HCT116 (cell line): ENCODE data around the gene CH25H. TPM values are rescaled to one million over a fixed set of nuclear protein-coding genes. Genes with fewer than 3 reads are reported as not detected.

Experiments
- ATAC-seq: fragments of 200-7000 bp; cut with Tn5 transposase; 2 replicates; pipeline ENCODE4 v1.9.1; 2020; ENCODE audit warnings: mild to moderate bottlenecking, moderate library complexity
- BruUV-seq: library from RNA; stranded (reverse); fragments of 400-500 nt; replicated peaks from 2 replicates; lab custom pipeline; 2021; lab: Mats Ljungman, UMichigan
- CTCF ChIA-PET: fragments of 300-600 bp; sonication (Branson Sonifier 250); formaldehyde crosslinking; loops from one replicate; lab custom pipeline; 2021; ENCODE audit warnings: antibody characterized with exemption; lab: Charles Lee
- POLR2A ChIA-PET: fragments of 300-600, 350-600 bp; sonication (Branson Sonifier 250); formaldehyde crosslinking; loops from one replicate; lab custom pipeline; 2021; ENCODE audit warnings: antibody characterized with exemption; lab: Charles Lee
- RAD21 ChIA-PET, 2 experiments: fragments of 300-600 bp; sonication (Branson Sonifier 250); formaldehyde crosslinking; loops; one replicate each; lab custom pipeline; 2023; ENCODE audit warnings: low total read pairs in 2 of 2; ENCODE audit not compliant: uncharacterized antibody in 2 of 2, unreplicated experiment in 2 of 2, low non-redundant PET in 1 of 2; lab: Charles Lee
- DNase-seq: peaks from one replicate; pipeline ENCODE4 v3.0.0-alpha.2; 2010; ENCODE audit warnings: low read depth, low spot score
- H2AFZ ChIP-seq: fragments of 200-600 bp; shearing (Covaris generic), sonication (generic); 2 replicates; pipeline ENCODE4 v1.6.1; 2017; ENCODE audit warnings: low read depth, mixed run types, mixed read lengths, antibody characterized with exemption, low read length; ENCODE audit not compliant: poor library complexity, severe bottlenecking
- H3K27ac ChIP-seq: 2 replicates; pipeline ENCODE4 v1.5.1; 2012; ENCODE audit warnings: low read depth, low read length
- H3K27me3 ChIP-seq: fragments of 200-600 bp; sonication (generic); 2 replicates; pipeline ENCODE4 v1.6.1; 2016; ENCODE audit warnings: mixed run types, low read length, mixed read lengths; ENCODE audit not compliant: insufficient read depth
- H3K36me3 ChIP-seq, 2 experiments: fragments of 200-500 bp in 1 of 2; fragments of 200-600 bp in 1 of 2; sonication (Bioruptor generic) in 1 of 2; sonication (generic) in 1 of 2; 2 replicates each; pipeline versions ENCODE4 v1.5.1 to v1.6.1; 2014 to 2016; ENCODE audit warnings: low read length in 2 of 2, inconsistent platforms in 1 of 2, mixed read lengths in 1 of 2, mixed run types in 1 of 2; ENCODE audit not compliant: insufficient read depth in 2 of 2, control insufficient read depth in 1 of 2
- H3K4me1 ChIP-seq, 2 experiments: fragments of 200-600 bp in 1 of 2; sonication (generic) in 1 of 2; 2 replicates each; pipeline versions ENCODE4 v1.5.1 to v1.6.1; 2012 to 2017; ENCODE audit warnings: low read length in 2 of 2, inconsistent platforms in 1 of 2, mild to moderate bottlenecking in 1 of 2, mixed read lengths in 1 of 2, mixed run types in 1 of 2, moderate library complexity in 1 of 2; ENCODE audit not compliant: insufficient read depth in 2 of 2, control insufficient read depth in 1 of 2
- H3K4me2 ChIP-seq: fragments of 200-600 bp; sonication (generic); 2 replicates; pipeline ENCODE4 v1.6.1; 2017; ENCODE audit warnings: mixed run types, low read length, mixed read lengths
- H3K4me3 ChIP-seq, 2 experiments: fragments of 200-600 bp in 1 of 2; sonication (generic) in 1 of 2; replicated peaks in 1 of 2; 2 replicates each; pipeline ENCODE4 v1.5.1; 2011 to 2016; ENCODE audit warnings: low read length in 2 of 2, control low read depth in 1 of 2, low read depth in 1 of 2, mild to moderate bottlenecking in 1 of 2, mixed read lengths in 1 of 2, mixed run types in 1 of 2
- H3K79me2 ChIP-seq: fragments of 200-600 bp; sonication (generic); 2 replicates; pipeline ENCODE4 v1.6.1; 2017; ENCODE audit warnings: mild to moderate bottlenecking, mixed run types, low read length, moderate library complexity, mixed read lengths; ENCODE audit not compliant: insufficient read depth
- H3K9ac ChIP-seq: fragments of 200-600 bp; sonication (generic); 2 replicates; pipeline ENCODE4 v1.6.1; 2016; ENCODE audit warnings: low read length, mixed read lengths
- H3K9me2 ChIP-seq: fragments of 200-600 bp; sonication (generic), shearing (Covaris generic); 2 replicates; pipeline ENCODE4 v1.6.1; 2017; ENCODE audit warnings: mixed run types, mild to moderate bottlenecking, moderate library complexity; ENCODE audit not compliant: insufficient read depth
- H3K9me3 ChIP-seq, 2 experiments: fragments of 200-500 bp in 1 of 2; fragments of 200-600 bp in 1 of 2; sonication (Bioruptor generic) in 1 of 2; sonication (generic) in 1 of 2; 2 replicates each; pipeline ENCODE4 v1.6.1; 2014 to 2017; ENCODE audit warnings: low read length in 2 of 2, mixed read lengths in 2 of 2, inconsistent platforms in 1 of 2, low read depth in 1 of 2, mild to moderate bottlenecking in 1 of 2, mixed run types in 1 of 2, moderate library complexity in 1 of 2; ENCODE audit not compliant: control insufficient read depth in 1 of 2, insufficient read depth in 1 of 2
- H4K20me1 ChIP-seq: fragments of 200-600 bp; sonication (generic), shearing (Covaris generic); 2 replicates; pipeline ENCODE4 v1.6.1; 2017; ENCODE audit warnings: mixed run types, mild to moderate bottlenecking, moderate library complexity; ENCODE audit not compliant: insufficient read depth
- POLR2A ChIP-seq: IDR thresholded peaks from 2 replicates; pipeline ENCODE4 v1.7.0; 2011; ENCODE audit warnings: borderline replicate concordance; ENCODE audit not compliant: insufficient read depth, insufficient read length; ENCODE audit errors: extremely low read depth
- RAD21 ChIP-seq: IDR thresholded peaks from 2 replicates; pipeline ENCODE4 v1.6.1; 2012; ENCODE audit warnings: low read depth, mild to moderate bottlenecking
- YY1 ChIP-seq: IDR thresholded peaks from 2 replicates; pipeline ENCODE4 v1.6.1; 2011; ENCODE audit warnings: low read length, low read depth, moderate library complexity, mild to moderate bottlenecking; ENCODE audit not compliant: insufficient replicate concordance; ENCODE audit errors: extremely low read depth
- ZFX ChIP-seq: fragments of 450-650 bp; IDR thresholded peaks from 2 replicates; pipeline ENCODE4 v1.6.1; 2017
- ZNF274 ChIP-seq: fragments of 200-500 bp; sonication (Bioruptor generic); IDR thresholded peaks from 2 replicates; pipeline ENCODE4 v1.6.1; 2014; ENCODE audit warnings: mild to moderate bottlenecking, low read depth, low read length, inconsistent platforms
- intact Hi-C: fragments of 100-400 bp; cut with micrococcal nuclease; formaldehyde crosslinking; loops from 2 replicates; pipeline ENCODE4 v1.10.0; 2022
- total RNA-seq: library from RNA; stranded (reverse); gene quantifications from one replicate; pipeline ENCODE4 v1.2.1, GENCODE V29; 2021; ENCODE audit not compliant: unreplicated experiment
- TF ChIP-seq, protein P1 (sequence below), 3 experiments: fragments of 200-600 bp in 1 of 3; sonication (generic) in 1 of 3; IDR thresholded peaks in 2 of 3; conservative IDR thresholded peaks in 1 of 3; 2 replicates each; pipeline ENCODE4 v1.5.1; 2012 to 2017; ENCODE audit warnings: low read depth in 2 of 3, low read length in 2 of 3, antibody characterized with exemption in 1 of 3, borderline replicate concordance in 1 of 3, control low read depth in 1 of 3, mild to moderate bottlenecking in 1 of 3, mixed read lengths in 1 of 3, mixed run types in 1 of 3, moderate library complexity in 1 of 3; ENCODE audit not compliant: insufficient read depth in 1 of 3
- TF ChIP-seq, protein P2 (sequence below): IDR thresholded peaks from 2 replicates; pipeline ENCODE4 v1.6.1; 2011; ENCODE audit warnings: mild to moderate bottlenecking, low read length, moderate library complexity; ENCODE audit not compliant: insufficient replicate concordance; ENCODE audit errors: extremely low read depth
- TF ChIP-seq, protein P3 (sequence below): IDR thresholded peaks from 2 replicates; pipeline ENCODE4 v1.6.1; 2012; ENCODE audit warnings: low read depth
- TF ChIP-seq, protein P4 (sequence below): IDR thresholded peaks from 2 replicates; pipeline ENCODE4 v1.6.1; 2012

The CH25H gene
- total RNA-seq, 1 experiment from 2014 or later: not detected

DNA sequence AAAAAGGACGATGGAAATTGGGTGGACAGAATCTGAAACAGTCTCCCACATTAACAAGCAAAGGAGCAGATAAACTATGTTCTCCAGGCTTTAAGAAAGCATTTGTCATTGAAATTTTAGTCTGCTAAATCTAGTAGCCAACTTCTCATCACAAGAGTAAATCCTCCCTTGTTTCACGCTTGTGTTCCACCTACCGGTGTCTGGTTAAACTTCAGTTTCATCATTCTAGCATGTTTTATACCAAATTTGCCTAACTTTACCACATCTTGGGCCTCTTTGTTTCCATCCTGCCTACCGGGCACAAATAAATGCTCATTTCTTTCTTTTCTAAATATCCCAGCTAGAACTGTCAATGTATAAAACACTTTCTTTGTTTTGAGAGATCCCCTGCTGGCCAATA lies 38.7 kb upstream of the CH25H start:
- Histone ChIP-seq H3K9me3 (no peaks in the 10 kb centered on the region), H3K4me1 (peaks cover 3 to 5% of the 10 kb centered on the region in 2 experiments; a peak in 2 of 4 replicates), H2AFZ (no peak overlapping the region), H3K4me3 (no peak overlapping the region), H3K9me2 (no peaks in the 10 kb centered on the region), H3K27me3 (no peaks in the 10 kb centered on the region), H3K36me3 (no peaks in the 10 kb centered on the region), H3K9ac (no peak overlapping the region), H4K20me1 (no peaks in the 10 kb centered on the region), H3K79me2 (no peaks in the 10 kb centered on the region), H3K27ac (no peak overlapping the region), H3K4me2 (no peak overlapping the region)
- no TSS peak for BruUV-seq
- TF ChIP-seq, protein P1, sequence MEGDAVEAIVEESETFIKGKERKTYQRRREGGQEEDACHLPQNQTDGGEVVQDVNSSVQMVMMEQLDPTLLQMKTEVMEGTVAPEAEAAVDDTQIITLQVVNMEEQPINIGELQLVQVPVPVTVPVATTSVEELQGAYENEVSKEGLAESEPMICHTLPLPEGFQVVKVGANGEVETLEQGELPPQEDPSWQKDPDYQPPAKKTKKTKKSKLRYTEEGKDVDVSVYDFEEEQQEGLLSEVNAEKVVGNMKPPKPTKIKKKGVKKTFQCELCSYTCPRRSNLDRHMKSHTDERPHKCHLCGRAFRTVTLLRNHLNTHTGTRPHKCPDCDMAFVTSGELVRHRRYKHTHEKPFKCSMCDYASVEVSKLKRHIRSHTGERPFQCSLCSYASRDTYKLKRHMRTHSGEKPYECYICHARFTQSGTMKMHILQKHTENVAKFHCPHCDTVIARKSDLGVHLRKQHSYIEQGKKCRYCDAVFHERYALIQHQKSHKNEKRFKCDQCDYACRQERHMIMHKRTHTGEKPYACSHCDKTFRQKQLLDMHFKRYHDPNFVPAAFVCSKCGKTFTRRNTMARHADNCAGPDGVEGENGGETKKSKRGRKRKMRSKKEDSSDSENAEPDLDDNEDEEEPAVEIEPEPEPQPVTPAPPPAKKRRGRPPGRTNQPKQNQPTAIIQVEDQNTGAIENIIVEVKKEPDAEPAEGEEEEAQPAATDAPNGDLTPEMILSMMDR (IDR thresholded peaks at IDR 0.05 in 2 of 3, conservative IDR thresholded peaks at IDR 0.05 in 1 of 3; ENCODE audit: borderline replicate concordance in 1 of 3, insufficient read depth in 1 of 3, low read depth in 2 of 3, low read length in 2 of 3): 0 out of 6 replicates have a peak, but pooled peaks of 1 of the 3 experiments have one; percentile 6
- TF ChIP-seq ZFX: no peak
- ChIA-PET CTCF (no interaction called here), POLR2A (no interaction called here), RAD21 (no interaction called here)
- no peak for DNase-seq
- no peak for ATAC-seq
- intact Hi-C loops: no loop called here

DNA sequence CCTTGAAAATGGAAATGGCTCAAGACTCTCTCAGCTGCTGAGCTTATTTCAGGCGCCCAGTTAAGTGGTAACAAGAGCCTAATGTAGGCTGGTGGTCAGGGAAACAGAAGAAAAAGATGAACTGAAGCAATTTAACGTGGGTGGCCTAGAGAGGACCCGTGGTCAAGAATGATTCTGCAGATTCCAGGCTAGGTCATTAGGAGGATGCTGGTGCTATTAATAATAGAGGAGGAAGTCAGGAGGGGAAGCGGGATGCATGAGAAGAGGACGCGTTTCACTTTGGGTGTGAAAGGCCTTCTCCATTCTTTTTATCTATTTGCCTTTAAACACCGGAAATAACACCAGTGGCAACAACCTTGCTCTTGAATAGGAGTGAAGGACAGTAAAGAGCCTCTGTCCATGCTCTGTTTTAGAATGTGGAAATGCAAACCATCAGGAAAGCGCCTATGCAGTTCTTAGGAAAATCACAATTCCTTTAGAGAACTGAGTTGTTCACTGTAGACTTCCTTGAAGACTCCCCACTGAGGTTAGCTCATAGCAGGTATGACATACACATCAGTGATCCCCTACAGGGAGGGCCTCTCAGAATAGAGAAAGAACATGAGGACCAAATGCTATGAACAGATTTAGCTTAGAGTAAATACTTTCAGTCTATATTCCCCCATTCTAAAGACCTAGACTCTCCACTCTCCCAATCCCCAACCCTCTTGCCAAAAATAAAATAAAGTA lies 35.9 kb upstream of the CH25H start:
- Histone ChIP-seq H3K9me2 (no peaks in the 10 kb centered on the region), H2AFZ (no peak overlapping the region), H3K27ac (no peak overlapping the region), H3K79me2 (no peaks in the 10 kb centered on the region), H3K4me1 (no peaks in the 10 kb centered on the region; a peak in 1 of 4 replicates), H4K20me1 (no peaks in the 10 kb centered on the region), H3K36me3 (no peaks in the 10 kb centered on the region), H3K27me3 (no peaks in the 10 kb centered on the region), H3K9me3 (no peaks in the 10 kb centered on the region), H3K4me3 (no peak overlapping the region), H3K9ac (no peak overlapping the region), H3K4me2 (no peak overlapping the region)
- intact Hi-C loops: no loop called here
- ATAC-seq (no peak), DNase-seq (no peak)
- BruUV-seq: no TSS peak
- CTCF ChIA-PET: interaction anchor here (1.2 kb wide), 1 partner anchor 8 kb away, joined by 3 read pairs; the partner anchor contains the start of gene LIPA
- POLR2A ChIA-PET: interaction anchor here (0.6 kb wide), 1 partner anchor 9 kb away, joined by 3 read pairs; the partner anchor contains the start of gene LIPA
- RAD21 ChIA-PET: no interaction called here
- no peak for TF ChIP-seq ZNF274
- no peak for TF ChIP-seq RAD21
- no peak for TF ChIP-seq POLR2A
- no peak for TF ChIP-seq YY1
- TF ChIP-seq, protein P2, sequence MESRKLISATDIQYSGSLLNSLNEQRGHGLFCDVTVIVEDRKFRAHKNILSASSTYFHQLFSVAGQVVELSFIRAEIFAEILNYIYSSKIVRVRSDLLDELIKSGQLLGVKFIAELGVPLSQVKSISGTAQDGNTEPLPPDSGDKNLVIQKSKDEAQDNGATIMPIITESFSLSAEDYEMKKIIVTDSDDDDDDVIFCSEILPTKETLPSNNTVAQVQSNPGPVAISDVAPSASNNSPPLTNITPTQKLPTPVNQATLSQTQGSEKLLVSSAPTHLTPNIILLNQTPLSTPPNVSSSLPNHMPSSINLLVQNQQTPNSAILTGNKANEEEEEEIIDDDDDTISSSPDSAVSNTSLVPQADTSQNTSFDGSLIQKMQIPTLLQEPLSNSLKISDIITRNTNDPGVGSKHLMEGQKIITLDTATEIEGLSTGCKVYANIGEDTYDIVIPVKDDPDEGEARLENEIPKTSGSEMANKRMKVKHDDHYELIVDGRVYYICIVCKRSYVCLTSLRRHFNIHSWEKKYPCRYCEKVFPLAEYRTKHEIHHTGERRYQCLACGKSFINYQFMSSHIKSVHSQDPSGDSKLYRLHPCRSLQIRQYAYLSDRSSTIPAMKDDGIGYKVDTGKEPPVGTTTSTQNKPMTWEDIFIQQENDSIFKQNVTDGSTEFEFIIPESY: no peak
- TF ChIP-seq, protein P3, sequence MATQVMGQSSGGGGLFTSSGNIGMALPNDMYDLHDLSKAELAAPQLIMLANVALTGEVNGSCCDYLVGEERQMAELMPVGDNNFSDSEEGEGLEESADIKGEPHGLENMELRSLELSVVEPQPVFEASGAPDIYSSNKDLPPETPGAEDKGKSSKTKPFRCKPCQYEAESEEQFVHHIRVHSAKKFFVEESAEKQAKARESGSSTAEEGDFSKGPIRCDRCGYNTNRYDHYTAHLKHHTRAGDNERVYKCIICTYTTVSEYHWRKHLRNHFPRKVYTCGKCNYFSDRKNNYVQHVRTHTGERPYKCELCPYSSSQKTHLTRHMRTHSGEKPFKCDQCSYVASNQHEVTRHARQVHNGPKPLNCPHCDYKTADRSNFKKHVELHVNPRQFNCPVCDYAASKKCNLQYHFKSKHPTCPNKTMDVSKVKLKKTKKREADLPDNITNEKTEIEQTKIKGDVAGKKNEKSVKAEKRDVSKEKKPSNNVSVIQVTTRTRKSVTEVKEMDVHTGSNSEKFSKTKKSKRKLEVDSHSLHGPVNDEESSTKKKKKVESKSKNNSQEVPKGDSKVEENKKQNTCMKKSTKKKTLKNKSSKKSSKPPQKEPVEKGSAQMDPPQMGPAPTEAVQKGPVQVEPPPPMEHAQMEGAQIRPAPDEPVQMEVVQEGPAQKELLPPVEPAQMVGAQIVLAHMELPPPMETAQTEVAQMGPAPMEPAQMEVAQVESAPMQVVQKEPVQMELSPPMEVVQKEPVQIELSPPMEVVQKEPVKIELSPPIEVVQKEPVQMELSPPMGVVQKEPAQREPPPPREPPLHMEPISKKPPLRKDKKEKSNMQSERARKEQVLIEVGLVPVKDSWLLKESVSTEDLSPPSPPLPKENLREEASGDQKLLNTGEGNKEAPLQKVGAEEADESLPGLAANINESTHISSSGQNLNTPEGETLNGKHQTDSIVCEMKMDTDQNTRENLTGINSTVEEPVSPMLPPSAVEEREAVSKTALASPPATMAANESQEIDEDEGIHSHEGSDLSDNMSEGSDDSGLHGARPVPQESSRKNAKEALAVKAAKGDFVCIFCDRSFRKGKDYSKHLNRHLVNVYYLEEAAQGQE: no peak
- TF ChIP-seq, protein P4, sequence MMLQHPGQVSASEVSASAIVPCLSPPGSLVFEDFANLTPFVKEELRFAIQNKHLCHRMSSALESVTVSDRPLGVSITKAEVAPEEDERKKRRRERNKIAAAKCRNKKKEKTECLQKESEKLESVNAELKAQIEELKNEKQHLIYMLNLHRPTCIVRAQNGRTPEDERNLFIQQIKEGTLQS: no peak
